Natural killer cell (primary cell): ENCODE data around the gene ARFGAP3. TPM values are rescaled to one million over a fixed set of nuclear protein-coding genes. Genes with fewer than 3 reads are reported as not detected.
A peak's percentile ranks its signal among the peaks of the same experiment; 100 is the strongest.

Experiments
- ATAC-seq, 3 donors: fragments of 150-1000 bp in 2 of 3; fragments of 200-7000 bp in 1 of 3; cut with Tn5 transposase; 1 replicate in 1 of 3; 2 replicates in 2 of 3; pipeline ENCODE4 v1.10.0; 2021; ENCODE audit warnings: mild to moderate bottlenecking in 2 of 3, moderate library complexity in 2 of 3
- DNase-seq, 2 donors: peaks; one replicate each; pipeline versions ENCODE4 v3.0.0 to v3.0.0-alpha.2; 2013 to 2021; ENCODE audit warnings: mixed read lengths in 1 of 2
- H3K27ac ChIP-seq: one replicate; pipeline ENCODE4 v1.5.1; 2013; ENCODE audit warnings: mild to moderate bottlenecking, low read length
- H3K27me3 ChIP-seq: one replicate; pipeline ENCODE4 v1.6.1; 2013; ENCODE audit warnings: low read length; ENCODE audit not compliant: control insufficient read depth, insufficient read depth
- H3K36me3 ChIP-seq: one replicate; pipeline ENCODE4 v1.6.1; 2013; ENCODE audit warnings: low read length; ENCODE audit not compliant: control insufficient read depth, insufficient read depth
- H3K4me1 ChIP-seq: one replicate; pipeline ENCODE4 v1.6.1; 2013; ENCODE audit warnings: low read length; ENCODE audit not compliant: control insufficient read depth, insufficient read depth
- H3K4me3 ChIP-seq: one replicate; pipeline ENCODE4 v1.5.1; 2013; ENCODE audit warnings: low read length
- H3K9me3 ChIP-seq: one replicate; pipeline ENCODE4 v1.6.1; 2013; ENCODE audit warnings: low read length; ENCODE audit not compliant: control insufficient read depth, insufficient read depth
- H3K27ac Mint-ChIP-seq, 2 donors: one replicate each; pipeline ENCODE4 v1.8.0; 2022; ENCODE audit warnings: mild to moderate bottlenecking in 2 of 2, mixed read lengths in 2 of 2, moderate library complexity in 1 of 2
- H3K27me3 Mint-ChIP-seq, 2 donors: one replicate each; pipeline ENCODE4 v1.8.0; 2022; ENCODE audit warnings: low read depth in 2 of 2, mixed read lengths in 2 of 2
- H3K36me3 Mint-ChIP-seq: one replicate; pipeline ENCODE4 v1.8.0; 2022; ENCODE audit warnings: mixed read lengths
- H3K4me1 Mint-ChIP-seq, 2 donors: one replicate each; pipeline ENCODE4 v1.8.0; 2022; ENCODE audit warnings: mixed read lengths in 2 of 2
- H3K4me3 Mint-ChIP-seq: one replicate; pipeline ENCODE4 v1.8.0; 2022; ENCODE audit warnings: mild to moderate bottlenecking, moderate library complexity, mixed read lengths
- H3K9me3 Mint-ChIP-seq, 2 donors: one replicate each; pipeline ENCODE4 v1.8.0; 2022; ENCODE audit warnings: mixed read lengths in 2 of 2
- WGBS: methylation state at CpG from one replicate; pipeline ENCODE4 v1.1.7; 2013; ENCODE audit warnings: missing lambda C conversion rate; ENCODE audit not compliant: insufficient coverage; 5-methylcytosine and 5-hydroxymethylcytosine counted together
- intact Hi-C: fragments of 100-400 bp; cut with micrococcal nuclease; formaldehyde crosslinking; loops from one replicate; pipeline ENCODE4 v1.14.2; 2022
- total RNA-seq, 4 donors: library from RNA; stranded (reverse); fragments of 120-200 nt in 1 of 4; gene quantifications; one replicate each; pipeline versions ENCODE4 v1.2.3 to v1.2.4, GENCODE V29; 2013 to 2022
- TF ChIP-seq, protein P1 (sequence below): fragments of 200-600 bp; IDR thresholded peaks from one replicate; pipeline ENCODE4 v1.8.0; 2022; ENCODE audit warnings: antibody characterized with exemption

Gene ARFGAP3
- total RNA-seq, 3 donors from 2014 or later (not counting 1 experiment from before 2014, with no cell fraction given) = 46.3 to 58.0 (median 53.8) TPM

GRCh38 chr22:42799061-42799460, 58.0 kb downstream of the ARFGAP3 start:
- Histone ChIP-seq H3K27ac (peak overlapping the region; percentile 80), H3K4me1 (peaks cover 23% of the 10 kb centered on the region), H3K36me3 (peaks cover 25% of the 10 kb centered on the region), H3K4me3 (no peak overlapping the region), H3K9me3 (no peaks in the 10 kb centered on the region), H3K27me3 (no peaks in the 10 kb centered on the region)
- ATAC-seq (no peak), DNase-seq (no peak)
- TF ChIP-seq, protein P1, sequence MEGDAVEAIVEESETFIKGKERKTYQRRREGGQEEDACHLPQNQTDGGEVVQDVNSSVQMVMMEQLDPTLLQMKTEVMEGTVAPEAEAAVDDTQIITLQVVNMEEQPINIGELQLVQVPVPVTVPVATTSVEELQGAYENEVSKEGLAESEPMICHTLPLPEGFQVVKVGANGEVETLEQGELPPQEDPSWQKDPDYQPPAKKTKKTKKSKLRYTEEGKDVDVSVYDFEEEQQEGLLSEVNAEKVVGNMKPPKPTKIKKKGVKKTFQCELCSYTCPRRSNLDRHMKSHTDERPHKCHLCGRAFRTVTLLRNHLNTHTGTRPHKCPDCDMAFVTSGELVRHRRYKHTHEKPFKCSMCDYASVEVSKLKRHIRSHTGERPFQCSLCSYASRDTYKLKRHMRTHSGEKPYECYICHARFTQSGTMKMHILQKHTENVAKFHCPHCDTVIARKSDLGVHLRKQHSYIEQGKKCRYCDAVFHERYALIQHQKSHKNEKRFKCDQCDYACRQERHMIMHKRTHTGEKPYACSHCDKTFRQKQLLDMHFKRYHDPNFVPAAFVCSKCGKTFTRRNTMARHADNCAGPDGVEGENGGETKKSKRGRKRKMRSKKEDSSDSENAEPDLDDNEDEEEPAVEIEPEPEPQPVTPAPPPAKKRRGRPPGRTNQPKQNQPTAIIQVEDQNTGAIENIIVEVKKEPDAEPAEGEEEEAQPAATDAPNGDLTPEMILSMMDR = no peak
- 98% methylated on average over 10 of the region's 10 CpGs for WGBS
- Mint-ChIP-seq H3K4me1 (peaks cover 35 to 39% of the 10 kb centered on the region in 2 donors), H3K27ac (peak overlapping the region; percentile 90 to 93), H3K9me3 (no peaks in the 10 kb centered on the region), H3K36me3 (peaks cover 8% of the 10 kb centered on the region), H3K27me3 (no peaks in the 10 kb centered on the region), H3K4me3 (no peak overlapping the region)
- intact Hi-C loops = loop anchor here (1.0 kb wide), 1 partner anchor 58 kb away; the partner anchor contains the start of gene ARFGAP3

DNA sequence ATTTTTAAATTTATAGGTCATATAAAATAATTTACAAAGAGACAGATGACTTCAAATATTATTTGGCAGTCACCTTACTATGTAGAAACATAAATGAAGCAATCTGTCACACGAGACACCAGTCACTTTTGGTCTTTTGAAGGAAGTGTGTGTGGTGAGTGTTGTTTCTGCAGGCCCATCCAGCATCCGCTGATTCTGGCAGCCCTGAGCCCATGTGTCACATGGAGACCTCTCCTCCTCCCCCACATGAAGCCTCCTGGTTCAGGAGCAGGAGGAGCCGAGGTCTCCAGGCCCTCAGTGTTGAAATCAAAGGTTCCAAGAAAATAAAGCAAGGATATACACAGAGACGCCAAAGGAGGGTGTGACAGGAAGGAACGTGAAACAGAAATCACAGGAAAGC, 60.1 kb downstream of the ARFGAP3 start:
- Histone ChIP-seq H3K4me1 (peaks cover 23% of the 10 kb centered on the region), H3K36me3 (peaks cover 20% of the 10 kb centered on the region), H3K27ac (no peak overlapping the region), H3K4me3 (no peak overlapping the region), H3K27me3 (no peaks in the 10 kb centered on the region), H3K9me3 (no peaks in the 10 kb centered on the region)
- Mint-ChIP-seq H3K27ac (peak overlapping the region; percentile 68 to 79), H3K36me3 (peaks cover 8% of the 10 kb centered on the region), H3K9me3 (no peaks in the 10 kb centered on the region), H3K4me1 (peaks cover 35 to 39% of the 10 kb centered on the region in 2 donors), H3K4me3 (peak overlapping the region; percentile 49), H3K27me3 (no peaks in the 10 kb centered on the region)
- 47% methylated on average over 4 of the region's 5 CpGs for WGBS
- intact Hi-C loops = no loop called here
- TF ChIP-seq, protein P1 = no peak
- ATAC-seq (peak in 1 of 3 donors; percentile 10), DNase-seq (no peak)

- peak overlapping the region; percentile 68 to 79 for H3K27ac Mint-ChIP-seq
- ATAC-seq (no peak), DNase-seq (no peak)
- intact Hi-C loops = no loop called here
- H3K9me3 ChIP-seq = no peaks in the 10 kb centered on the region
- H3K9me3 Mint-ChIP-seq = no peaks in the 10 kb centered on the region
- peaks cover 17% of the 10 kb centered on the region for H3K36me3 ChIP-seq
- H3K36me3 Mint-ChIP-seq = peaks cover 8% of the 10 kb centered on the region
- no peak overlapping the region for H3K4me3 ChIP-seq
- no peaks in the 10 kb centered on the region for H3K27me3 Mint-ChIP-seq
- no peak overlapping the region for H3K4me3 Mint-ChIP-seq
- TF ChIP-seq, protein P1 = no peak
- peaks cover 31 to 38% of the 10 kb centered on the region in 2 donors for H3K4me1 Mint-ChIP-seq
- no peak overlapping the region for H3K27ac ChIP-seq
- H3K27me3 ChIP-seq = no peaks in the 10 kb centered on the region
- peaks cover 22% of the 10 kb centered on the region for H3K4me1 ChIP-seq
- WGBS = 87% methylated on average over 12 of the region's 12 CpGs
Observed at GRCh38 chr22:42796081-42796480, 61.0 kb downstream of the ARFGAP3 start.
